ENCODE data around the gene CTR9. TPM values are rescaled to one million over a fixed set of nuclear protein-coding genes. Genes with fewer than 3 reads are reported as not detected.

Gene CTR9
- total and polyA plus RNA-seq, 2 experiments from 2014 or later = 29.0 to 32.7 TPM

- TF ChIP-seq, protein P1, sequence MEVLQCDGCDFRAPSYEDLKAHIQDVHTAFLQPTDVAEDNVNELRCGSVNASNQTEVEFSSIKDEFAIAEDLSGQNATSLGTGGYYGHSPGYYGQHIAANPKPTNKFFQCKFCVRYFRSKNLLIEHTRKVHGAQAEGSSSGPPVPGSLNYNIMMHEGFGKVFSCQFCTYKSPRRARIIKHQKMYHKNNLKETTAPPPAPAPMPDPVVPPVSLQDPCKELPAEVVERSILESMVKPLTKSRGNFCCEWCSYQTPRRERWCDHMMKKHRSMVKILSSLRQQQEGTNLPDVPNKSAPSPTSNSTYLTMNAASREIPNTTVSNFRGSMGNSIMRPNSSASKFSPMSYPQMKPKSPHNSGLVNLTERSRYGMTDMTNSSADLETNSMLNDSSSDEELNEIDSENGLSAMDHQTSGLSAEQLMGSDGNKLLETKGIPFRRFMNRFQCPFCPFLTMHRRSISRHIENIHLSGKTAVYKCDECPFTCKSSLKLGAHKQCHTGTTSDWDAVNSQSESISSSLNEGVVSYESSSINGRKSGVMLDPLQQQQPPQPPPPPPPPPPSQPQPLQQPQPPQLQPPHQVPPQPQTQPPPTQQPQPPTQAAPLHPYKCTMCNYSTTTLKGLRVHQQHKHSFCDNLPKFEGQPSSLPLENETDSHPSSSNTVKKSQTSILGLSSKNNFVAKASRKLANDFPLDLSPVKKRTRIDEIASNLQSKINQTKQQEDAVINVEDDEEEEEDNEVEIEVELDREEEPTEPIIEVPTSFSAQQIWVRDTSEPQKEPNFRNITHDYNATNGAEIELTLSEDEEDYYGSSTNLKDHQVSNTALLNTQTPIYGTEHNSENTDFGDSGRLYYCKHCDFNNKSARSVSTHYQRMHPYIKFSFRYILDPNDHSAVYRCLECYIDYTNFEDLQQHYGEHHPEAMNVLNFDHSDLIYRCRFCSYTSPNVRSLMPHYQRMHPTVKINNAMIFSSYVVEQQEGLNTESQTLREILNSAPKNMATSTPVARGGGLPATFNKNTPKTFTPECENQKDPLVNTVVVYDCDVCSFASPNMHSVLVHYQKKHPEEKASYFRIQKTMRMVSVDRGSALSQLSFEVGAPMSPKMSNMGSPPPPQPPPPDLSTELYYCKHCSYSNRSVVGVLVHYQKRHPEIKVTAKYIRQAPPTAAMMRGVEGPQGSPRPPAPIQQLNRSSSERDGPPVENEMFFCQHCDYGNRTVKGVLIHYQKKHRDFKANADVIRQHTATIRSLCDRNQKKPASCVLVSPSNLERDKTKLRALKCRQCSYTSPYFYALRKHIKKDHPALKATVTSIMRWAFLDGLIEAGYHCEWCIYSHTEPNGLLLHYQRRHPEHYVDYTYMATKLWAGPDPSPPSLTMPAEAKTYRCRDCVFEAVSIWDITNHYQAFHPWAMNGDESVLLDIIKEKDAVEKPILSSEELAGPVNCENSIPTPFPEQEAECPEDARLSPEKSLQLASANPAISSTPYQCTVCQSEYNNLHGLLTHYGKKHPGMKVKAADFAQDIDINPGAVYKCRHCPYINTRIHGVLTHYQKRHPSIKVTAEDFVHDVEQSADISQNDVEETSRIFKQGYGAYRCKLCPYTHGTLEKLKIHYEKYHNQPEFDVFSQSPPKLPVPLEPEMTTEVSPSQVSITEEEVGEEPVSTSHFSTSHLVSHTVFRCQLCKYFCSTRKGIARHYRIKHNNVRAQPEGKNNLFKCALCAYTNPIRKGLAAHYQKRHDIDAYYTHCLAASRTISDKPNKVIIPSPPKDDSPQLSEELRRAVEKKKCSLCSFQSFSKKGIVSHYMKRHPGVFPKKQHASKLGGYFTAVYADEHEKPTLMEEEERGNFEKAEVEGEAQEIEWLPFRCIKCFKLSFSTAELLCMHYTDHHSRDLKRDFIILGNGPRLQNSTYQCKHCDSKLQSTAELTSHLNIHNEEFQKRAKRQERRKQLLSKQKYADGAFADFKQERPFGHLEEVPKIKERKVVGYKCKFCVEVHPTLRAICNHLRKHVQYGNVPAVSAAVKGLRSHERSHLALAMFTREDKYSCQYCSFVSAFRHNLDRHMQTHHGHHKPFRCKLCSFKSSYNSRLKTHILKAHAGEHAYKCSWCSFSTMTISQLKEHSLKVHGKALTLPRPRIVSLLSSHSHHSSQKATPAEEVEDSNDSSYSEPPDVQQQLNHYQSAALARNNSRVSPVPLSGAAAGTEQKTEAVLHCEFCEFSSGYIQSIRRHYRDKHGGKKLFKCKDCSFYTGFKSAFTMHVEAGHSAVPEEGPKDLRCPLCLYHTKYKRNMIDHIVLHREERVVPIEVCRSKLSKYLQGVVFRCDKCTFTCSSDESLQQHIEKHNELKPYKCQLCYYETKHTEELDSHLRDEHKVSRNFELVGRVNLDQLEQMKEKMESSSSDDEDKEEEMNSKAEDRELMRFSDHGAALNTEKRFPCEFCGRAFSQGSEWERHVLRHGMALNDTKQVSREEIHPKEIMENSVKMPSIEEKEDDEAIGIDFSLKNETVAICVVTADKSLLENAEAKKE (CRISPR knock-in tag; IDR thresholded peaks at IDR 0.05) = no peak
- TF ChIP-seq NANOG (IDR thresholded peaks at IDR 0.05; ENCODE audit: borderline replicate concordance) (no peak), ETS1 (IDR thresholded peaks at IDR 0.05) (no peak), EZH2 (IDR thresholded peaks at IDR 0.05; ENCODE audit: low read depth, unreplicated experiment) (no peak)
Measured at GRCh38 chr11:10725907-10726253, 25.2 kb upstream of the CTR9 start (continued).

DNA sequence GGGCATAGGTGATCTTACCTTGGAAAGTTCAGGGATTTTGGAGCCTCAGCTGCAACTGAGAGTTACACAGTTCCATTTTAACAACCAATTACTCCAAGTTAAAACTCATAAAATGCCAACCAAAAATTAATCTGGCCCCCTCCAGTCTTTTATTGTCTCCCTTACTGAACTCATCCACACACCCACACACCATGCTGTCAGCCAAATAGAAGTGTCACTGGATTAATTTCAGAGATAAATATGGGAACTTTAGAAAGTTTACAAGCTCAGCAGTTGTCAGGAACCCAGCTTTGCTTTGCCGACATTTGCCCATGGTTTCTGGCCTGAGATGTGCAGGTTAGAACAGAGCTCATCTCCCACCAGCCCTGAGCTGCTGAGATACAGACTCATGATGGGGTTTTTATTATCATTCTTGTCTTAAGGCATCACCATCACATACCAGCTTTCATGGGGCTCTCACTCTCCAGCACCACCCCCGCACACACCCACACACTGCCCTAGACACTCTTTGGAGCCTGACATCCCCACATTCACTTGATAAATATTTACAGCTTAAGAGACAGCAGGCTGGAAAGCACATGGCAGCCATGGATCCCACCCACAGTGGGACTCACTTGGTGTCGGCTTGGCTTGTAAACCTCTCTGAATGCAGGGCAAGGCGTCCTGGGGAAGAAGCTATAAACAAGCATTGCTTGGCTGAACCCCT is 23.7 kb upstream of the CTR9 start:
- H4K20me1 ChIP-seq (replicated peaks; ENCODE audit: insufficient read depth) = no peaks in the 10 kb centered on the region
- H3K4me3 ChIP-seq = no peak overlapping the region
- H3K36me3 ChIP-seq (ENCODE audit: insufficient read depth) = no peaks in the 10 kb centered on the region
- peaks cover 3% of the 10 kb centered on the region for H3K4me1 Mint-ChIP-seq
- peaks cover 11% of the 10 kb centered on the region for H3K27me3 Mint-ChIP-seq (ENCODE audit: insufficient read depth, low read depth, poor library complexity)
- ATAC-seq = no peak
- no peak overlapping the region for H3K27ac ChIP-seq (ENCODE audit: low read depth)
- H3K27ac Mint-ChIP-seq = no peak overlapping the region
- no peak overlapping the region for H3K4me2 ChIP-seq
- no peaks in the 10 kb centered on the region for H3K27me3 ChIP-seq (ENCODE audit: insufficient read depth)
- no peak for DNase-seq (ENCODE audit: low spot score)
- no peaks in the 10 kb centered on the region; the same call in 2 of the 3 replicates for H3K36me3 Mint-ChIP-seq (ENCODE audit: low read depth)
- H3K9me2 ChIP-seq (ENCODE audit: insufficient read depth) = no peaks in the 10 kb centered on the region
- H2AFZ ChIP-seq = no peak overlapping the region
- H3K4me1 ChIP-seq (ENCODE audit: insufficient read depth) = peaks cover 6% of the 10 kb centered on the region
- no peaks in the 10 kb centered on the region for H3F3A ChIP-seq (replicated peaks; ENCODE audit: low read depth)
- H3K79me2 ChIP-seq (replicated peaks; ENCODE audit: insufficient read depth) = no peaks in the 10 kb centered on the region
- H3K9me3 Mint-ChIP-seq = no peaks in the 10 kb centered on the region
- H3K4me3 Mint-ChIP-seq = no peak overlapping the region
- no peak for TF ChIP-seq CREB1 (CRISPR knock-in tag; IDR thresholded peaks at IDR 0.05; ENCODE audit: low read depth)
- TF ChIP-seq, protein P1 (CRISPR knock-in tag; IDR thresholded peaks at IDR 0.05) = no peak

Data from GM23338 (cell line).